SU-DHL-6 (cell line): ENCODE data around the gene TK1.
A peak's percentile ranks its signal among the peaks of the same experiment; 100 is the strongest.

ENCODE experiments used
- H2AFZ ChIP-seq: fragments of 200-600 bp; sonication (generic); 2 replicates; pipeline ENCODE4 v1.6.1; 2014; ENCODE audit warnings: low read depth, mild to moderate bottlenecking, moderate library complexity, mixed read lengths, antibody characterized with exemption, low read length; ENCODE audit not compliant: severe bottlenecking
- H3F3A ChIP-seq: fragments of 200-600 bp; shearing (Covaris generic); 2 replicates; pipeline ENCODE4 v1.6.0; 2016; ENCODE audit warnings: antibody characterized with exemption, mild to moderate bottlenecking; ENCODE audit not compliant: insufficient read depth
- H3K27ac ChIP-seq: fragments of 200-600 bp; sonication (generic); 2 replicates; pipeline ENCODE4 v1.5.1; 2016; ENCODE audit warnings: low read depth, mild to moderate bottlenecking, low read length, moderate library complexity, mixed read lengths
- H3K27me3 ChIP-seq: fragments of 200-600 bp; sonication (generic), shearing (Covaris generic); 2 replicates; pipeline ENCODE4 v1.6.0; 2014; ENCODE audit warnings: mild to moderate bottlenecking, low read length
- H3K36me3 ChIP-seq: fragments of 200-600 bp; sonication (generic); 2 replicates; pipeline ENCODE4 v1.6.1; 2014; ENCODE audit warnings: mild to moderate bottlenecking, low read length, mixed read lengths
- H3K4me2 ChIP-seq: fragments of 300-600, 200-600 bp; shearing (Covaris generic), sonication (generic); 2 replicates; pipeline ENCODE4 v1.6.0; 2014; ENCODE audit warnings: low read length, low read depth, mild to moderate bottlenecking; ENCODE audit not compliant: poor library complexity, severe bottlenecking
- H3K4me3 ChIP-seq: fragments of 200-600 bp; sonication (generic); 2 replicates; pipeline ENCODE4 v1.5.1; 2014; ENCODE audit warnings: antibody characterized with exemption, low read length, mild to moderate bottlenecking, mixed read lengths; ENCODE audit not compliant: insufficient read depth, poor library complexity, severe bottlenecking
- H3K79me2 ChIP-seq: fragments of 200-600 bp; sonication (generic); 2 replicates; pipeline ENCODE4 v1.6.1; 2014; ENCODE audit warnings: mild to moderate bottlenecking, low read length, moderate library complexity; ENCODE audit not compliant: insufficient read depth
- H3K9ac ChIP-seq: fragments of 200-600 bp; sonication (generic); 2 replicates; pipeline ENCODE4 v1.7.0; 2014; ENCODE audit warnings: mild to moderate bottlenecking, low read length
- H3K9me2 ChIP-seq: fragments of 200-600 bp; sonication (generic); replicated peaks from 2 replicates; pipeline ENCODE4 v1.6.1; 2014; ENCODE audit warnings: low read length; ENCODE audit not compliant: insufficient read depth
- H3K9me3 ChIP-seq: fragments of 200-600 bp; sonication (generic); 2 replicates; pipeline ENCODE4 v1.6.1; 2014; ENCODE audit warnings: low read length, mixed read lengths; ENCODE audit not compliant: insufficient read depth
- H4K20me1 ChIP-seq: fragments of 200-600 bp; sonication (generic); 2 replicates; pipeline ENCODE4 v1.6.1; 2014; ENCODE audit warnings: low read depth, mild to moderate bottlenecking, antibody characterized with exemption, low read length, moderate library complexity, mixed read lengths
- EZH2phosphoT487 ChIP-seq: fragments of 200-600 bp; sonication (generic), shearing (Covaris generic); conservative IDR thresholded peaks from 2 replicates; pipeline ENCODE4 v1.6.1; 2018; ENCODE audit warnings: mild to moderate bottlenecking, antibody characterized with exemption, low read length, moderate library complexity, mixed read lengths
- TF ChIP-seq, protein P1 (sequence below): fragments of 200-600 bp; sonication (generic); IDR thresholded peaks from one replicate; pipeline ENCODE4 v1.5.1; 2017; ENCODE audit warnings: antibody characterized with exemption, mild to moderate bottlenecking, low read length, moderate library complexity; ENCODE audit not compliant: insufficient read depth, poor library complexity, severe bottlenecking

Gene TK1

DNA sequence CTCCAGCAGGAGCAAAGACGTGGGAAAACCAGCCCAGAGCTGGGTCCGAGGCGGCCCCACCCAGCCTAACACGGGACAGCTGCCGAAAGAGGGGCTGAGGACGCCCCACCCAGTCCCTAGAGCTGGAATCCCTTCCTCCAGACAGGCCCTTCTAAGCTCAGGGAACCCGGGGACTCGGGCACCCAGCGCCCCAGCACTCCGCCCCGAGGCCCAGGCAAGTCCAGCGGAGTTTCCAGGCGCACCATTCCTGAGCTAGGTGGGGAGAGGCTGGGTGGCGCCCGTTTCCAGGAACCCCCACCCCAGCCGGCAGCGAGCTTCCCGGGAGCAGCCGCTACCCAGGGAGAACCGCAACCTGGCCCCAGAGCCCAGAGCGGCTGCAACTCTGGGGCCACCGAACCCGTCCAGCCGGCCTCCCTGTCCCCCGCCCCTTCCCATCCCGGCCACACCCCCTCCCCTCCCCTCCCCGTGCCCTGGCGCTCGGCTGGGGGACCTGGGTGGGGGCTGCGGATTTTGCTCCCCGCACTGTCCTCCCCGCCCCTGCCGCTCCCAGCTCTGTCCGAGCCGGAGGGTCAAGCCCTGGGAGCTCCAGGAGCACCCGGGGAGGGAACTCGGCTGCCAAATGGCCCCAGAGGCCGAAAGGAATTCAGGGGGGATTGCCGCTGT is 58.8 kb downstream of the TK1 start:
- Histone ChIP-seq H3K4me3 (peak overlapping the region; percentile 78), H3F3A (peaks cover 42% of the 10 kb centered on the region), H4K20me1 (no peaks in the 10 kb centered on the region), H3K4me2 (peak overlapping the region; percentile 90), H3K27ac (peak overlapping the region; percentile 95), H3K9me2 (no peaks in the 10 kb centered on the region), H3K9me3 (no peaks in the 10 kb centered on the region), H3K36me3 (peaks cover 3% of the 10 kb centered on the region), H3K9ac (peak overlapping the region; percentile 93), H3K79me2 (peaks cover 43% of the 10 kb centered on the region), H3K27me3 (no peaks in the 10 kb centered on the region), H2AFZ (no peak overlapping the region)
- TF ChIP-seq, protein P1, sequence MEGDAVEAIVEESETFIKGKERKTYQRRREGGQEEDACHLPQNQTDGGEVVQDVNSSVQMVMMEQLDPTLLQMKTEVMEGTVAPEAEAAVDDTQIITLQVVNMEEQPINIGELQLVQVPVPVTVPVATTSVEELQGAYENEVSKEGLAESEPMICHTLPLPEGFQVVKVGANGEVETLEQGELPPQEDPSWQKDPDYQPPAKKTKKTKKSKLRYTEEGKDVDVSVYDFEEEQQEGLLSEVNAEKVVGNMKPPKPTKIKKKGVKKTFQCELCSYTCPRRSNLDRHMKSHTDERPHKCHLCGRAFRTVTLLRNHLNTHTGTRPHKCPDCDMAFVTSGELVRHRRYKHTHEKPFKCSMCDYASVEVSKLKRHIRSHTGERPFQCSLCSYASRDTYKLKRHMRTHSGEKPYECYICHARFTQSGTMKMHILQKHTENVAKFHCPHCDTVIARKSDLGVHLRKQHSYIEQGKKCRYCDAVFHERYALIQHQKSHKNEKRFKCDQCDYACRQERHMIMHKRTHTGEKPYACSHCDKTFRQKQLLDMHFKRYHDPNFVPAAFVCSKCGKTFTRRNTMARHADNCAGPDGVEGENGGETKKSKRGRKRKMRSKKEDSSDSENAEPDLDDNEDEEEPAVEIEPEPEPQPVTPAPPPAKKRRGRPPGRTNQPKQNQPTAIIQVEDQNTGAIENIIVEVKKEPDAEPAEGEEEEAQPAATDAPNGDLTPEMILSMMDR: no peak
- no peak for TF ChIP-seq EZH2phosphoT487

DNA sequence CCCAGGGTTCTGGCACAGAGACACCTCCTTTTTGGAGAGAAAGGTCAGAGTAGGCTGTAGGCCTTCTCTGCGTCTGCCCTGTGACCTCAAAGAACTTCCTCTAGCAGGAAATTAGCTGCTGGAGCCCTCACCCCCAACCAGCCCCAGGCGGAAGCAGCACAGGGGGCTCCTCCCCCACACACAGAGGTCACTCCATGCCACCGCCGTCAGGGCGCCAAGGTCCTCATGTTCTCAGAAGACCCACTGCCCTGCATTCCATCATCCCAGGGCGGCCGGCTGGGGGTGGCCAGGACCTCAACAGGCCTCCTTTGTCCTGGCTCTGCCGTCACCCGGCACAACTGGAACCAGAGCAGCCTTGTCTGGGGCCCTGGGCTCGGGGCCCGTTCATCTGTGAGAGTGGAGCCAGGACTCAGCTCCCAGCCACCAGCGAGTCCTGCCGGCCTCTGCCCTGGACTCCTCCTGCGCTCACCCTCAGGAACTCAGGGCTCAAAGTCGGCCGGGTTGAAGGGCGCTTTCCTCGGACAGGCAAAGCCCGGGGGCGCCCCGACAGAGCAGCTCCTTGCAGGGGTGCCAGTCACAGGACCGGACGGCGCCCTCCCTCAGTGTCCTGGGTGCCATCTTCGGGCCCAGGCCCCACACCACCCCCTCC is 59.5 kb downstream of the TK1 start:
- peak overlapping the region; percentile 95 for H3K27ac ChIP-seq
- peak overlapping the region; percentile 78 for H3K4me3 ChIP-seq
- H3K36me3 ChIP-seq: peaks cover 5% of the 10 kb centered on the region
- peaks cover 36% of the 10 kb centered on the region for H3F3A ChIP-seq
- no peaks in the 10 kb centered on the region for H3K9me3 ChIP-seq
- H2AFZ ChIP-seq: no peak overlapping the region
- peaks cover 39% of the 10 kb centered on the region for H3K79me2 ChIP-seq
- H4K20me1 ChIP-seq: no peaks in the 10 kb centered on the region
- TF ChIP-seq EZH2phosphoT487: no peak
- TF ChIP-seq, protein P1: no peak
- no peaks in the 10 kb centered on the region for H3K9me2 ChIP-seq
- no peaks in the 10 kb centered on the region for H3K27me3 ChIP-seq
- H3K4me2 ChIP-seq: peak overlapping the region; percentile 90
- peak overlapping the region; percentile 93 for H3K9ac ChIP-seq

- Histone ChIP-seq H3K36me3 (peaks cover 5% of the 10 kb centered on the region), H3K27ac (peak overlapping the region; percentile 95), H4K20me1 (no peaks in the 10 kb centered on the region; the same call in 1 of the 2 replicates), H3K27me3 (no peaks in the 10 kb centered on the region), H3K4me2 (peak overlapping the region; percentile 90), H3K4me3 (peak overlapping the region; percentile 78), H2AFZ (no peak overlapping the region), H3K79me2 (peaks cover 40% of the 10 kb centered on the region), H3F3A (peaks cover 36% of the 10 kb centered on the region), H3K9me3 (no peaks in the 10 kb centered on the region), H3K9ac (peak overlapping the region; percentile 93), H3K9me2 (no peaks in the 10 kb centered on the region)
- no peak for TF ChIP-seq EZH2phosphoT487
- TF ChIP-seq, protein P1: no peak
Observed at GRCh38 chr17:78126895-78127238, 60.0 kb downstream of the TK1 start.
